Endodermal cell (in vitro differentiated cells): ENCODE results near the gene OR8H1. TPM values are rescaled to one million over a fixed set of nuclear protein-coding genes. Genes with fewer than 3 reads are reported as not detected.

Source experiments
- DNase-seq: peaks from one replicate; pipeline ENCODE4 v3.0.0-alpha.2; 2017
- H3K27ac ChIP-seq: 2 replicates; pipeline ENCODE4 v1.5.1; 2013; ENCODE audit warnings: mild to moderate bottlenecking, low read depth, low read length, moderate library complexity
- H3K27me3 ChIP-seq: 2 replicates; pipeline ENCODE4 v1.6.1; 2013; ENCODE audit warnings: mild to moderate bottlenecking, low read length, moderate library complexity; ENCODE audit not compliant: insufficient read depth, control insufficient read depth, poor library complexity, severe bottlenecking
- H3K36me3 ChIP-seq: 2 replicates; pipeline ENCODE4 v1.7.0; 2013; ENCODE audit warnings: mild to moderate bottlenecking, low read length, moderate library complexity; ENCODE audit not compliant: control insufficient read depth, insufficient read depth
- H3K4me1 ChIP-seq: one replicate; pipeline ENCODE4 v1.7.0; 2013; ENCODE audit warnings: low read length; ENCODE audit not compliant: control insufficient read depth, insufficient read depth
- H3K4me3 ChIP-seq: 2 replicates; pipeline ENCODE4 v1.5.1; 2013; ENCODE audit warnings: mild to moderate bottlenecking, low read length, moderate library complexity
- H3K9ac ChIP-seq: 2 replicates; pipeline ENCODE4 v1.6.1; 2013; ENCODE audit warnings: mild to moderate bottlenecking, low read length, moderate library complexity; ENCODE audit not compliant: poor library complexity, severe bottlenecking; ENCODE audit errors: extremely low read depth
- H3K9me3 ChIP-seq: 2 replicates; pipeline ENCODE4 v1.6.1; 2013; ENCODE audit warnings: mild to moderate bottlenecking, low read length, moderate library complexity; ENCODE audit not compliant: control insufficient read depth
- H3K27ac Mint-ChIP-seq: 2 replicates; pipeline ENCODE4 v1.8.0; 2020; ENCODE audit warnings: mixed read lengths
- H3K27me3 Mint-ChIP-seq: 2 replicates; pipeline ENCODE4 v1.8.0; 2021; ENCODE audit warnings: mild to moderate bottlenecking, mixed read lengths; ENCODE audit not compliant: insufficient read depth
- H3K36me3 Mint-ChIP-seq: 2 replicates; pipeline ENCODE4 v1.8.0; 2020; ENCODE audit warnings: low read depth, mixed read lengths
- H3K4me1 Mint-ChIP-seq: 2 replicates; pipeline ENCODE4 v1.8.0; 2020; ENCODE audit warnings: mixed read lengths
- H3K4me3 Mint-ChIP-seq: 2 replicates; pipeline ENCODE4 v1.8.0; 2020; ENCODE audit warnings: mild to moderate bottlenecking, moderate library complexity, mixed read lengths
- H3K9me3 Mint-ChIP-seq: 2 replicates; pipeline ENCODE4 v1.8.0; 2020; ENCODE audit warnings: mild to moderate bottlenecking, mixed read lengths
- total RNA-seq, 2 donors: library from RNA; stranded (reverse); fragmentation: NEBNext Ultra II Directional in 1 of 2; extraction: Animal tissue kit (Norgen Biotek cat#: 25700) in 1 of 2; gene quantifications; 2 replicates in 1 of 2; 3 replicates in 1 of 2; pipeline ENCODE4 v1.2.1, GENCODE V29; 2021
- TF ChIP-seq, protein P1 (sequence below): fragments of 200-600 bp; sonication (generic); conservative IDR thresholded peaks from 2 replicates; pipeline ENCODE4 v1.5.0; 2021; ENCODE audit warnings: antibody characterized with exemption, mild to moderate bottlenecking

The OR8H1 gene
- total RNA-seq, 2 donors from 2014 or later: not detected

DNA sequence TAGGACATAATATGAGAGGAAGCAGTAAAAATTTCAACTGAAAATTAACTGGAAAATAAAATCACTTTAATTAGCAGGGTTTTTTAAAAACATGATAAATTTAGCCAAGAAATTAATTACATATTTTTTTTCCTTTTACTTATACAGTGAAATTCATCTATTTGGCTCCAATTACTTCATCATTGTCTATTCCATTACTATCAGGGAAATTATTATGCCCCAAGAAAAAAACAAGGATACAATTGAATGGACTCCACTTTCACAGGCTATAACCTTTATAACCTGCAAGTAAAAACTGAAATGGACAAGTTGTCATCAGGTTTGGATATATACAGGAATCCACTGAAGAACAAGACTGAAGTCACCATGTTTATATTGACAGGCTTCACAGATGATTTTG, 40.1 kb downstream of the OR8H1 start, which contains the start of gene OR5T3:
TSS of gene OR5T3 (plus strand) at position 301 of the 400 bp plus-strand sequence. CDS start at position 301, 0 bp downstream.
- Mint-ChIP-seq H3K36me3 (no peaks in the 10 kb centered on the region), H3K9me3 (peaks cover 4% of the 10 kb centered on the region), H3K27me3 (no peaks in the 10 kb centered on the region), H3K4me1 (peaks cover 20% of the 10 kb centered on the region), H3K4me3 (no peak within 1 kb of the TSS), H3K27ac (no peak within 1 kb of the TSS)
- TF ChIP-seq, protein P1, sequence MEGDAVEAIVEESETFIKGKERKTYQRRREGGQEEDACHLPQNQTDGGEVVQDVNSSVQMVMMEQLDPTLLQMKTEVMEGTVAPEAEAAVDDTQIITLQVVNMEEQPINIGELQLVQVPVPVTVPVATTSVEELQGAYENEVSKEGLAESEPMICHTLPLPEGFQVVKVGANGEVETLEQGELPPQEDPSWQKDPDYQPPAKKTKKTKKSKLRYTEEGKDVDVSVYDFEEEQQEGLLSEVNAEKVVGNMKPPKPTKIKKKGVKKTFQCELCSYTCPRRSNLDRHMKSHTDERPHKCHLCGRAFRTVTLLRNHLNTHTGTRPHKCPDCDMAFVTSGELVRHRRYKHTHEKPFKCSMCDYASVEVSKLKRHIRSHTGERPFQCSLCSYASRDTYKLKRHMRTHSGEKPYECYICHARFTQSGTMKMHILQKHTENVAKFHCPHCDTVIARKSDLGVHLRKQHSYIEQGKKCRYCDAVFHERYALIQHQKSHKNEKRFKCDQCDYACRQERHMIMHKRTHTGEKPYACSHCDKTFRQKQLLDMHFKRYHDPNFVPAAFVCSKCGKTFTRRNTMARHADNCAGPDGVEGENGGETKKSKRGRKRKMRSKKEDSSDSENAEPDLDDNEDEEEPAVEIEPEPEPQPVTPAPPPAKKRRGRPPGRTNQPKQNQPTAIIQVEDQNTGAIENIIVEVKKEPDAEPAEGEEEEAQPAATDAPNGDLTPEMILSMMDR: no peak
- H3K4me3 ChIP-seq: no peak within 1 kb of the TSS
- no peaks in the 10 kb centered on the region for H3K36me3 ChIP-seq
- no peak for DNase-seq
- peaks cover 7% of the 10 kb centered on the region for H3K9me3 ChIP-seq
- no peaks in the 10 kb centered on the region for H3K27me3 ChIP-seq
- no peak within 1 kb of the TSS for H3K9ac ChIP-seq
- no peak within 1 kb of the TSS for H3K27ac ChIP-seq
- peaks cover 3% of the 10 kb centered on the region for H3K4me1 ChIP-seq

Other genes starting within 250 kb of the OR8H1 start
- gene OR8I2, start 198.9 kb downstream of the OR8H1 start, total RNA-seq: not detected
- gene OR8H2, start 188.6 kb downstream of the OR8H1 start, total RNA-seq: not detected
- not detected for gene OR8H3, start 169.9 kb downstream of the OR8H1 start, total RNA-seq
- gene OR8J3, start 152.1 kb downstream of the OR8H1 start, total RNA-seq: not detected
- gene OR8K5, start 131.9 kb downstream of the OR8H1 start, total RNA-seq: not detected
- not detected for gene OR5J2, start 115.6 kb downstream of the OR8H1 start, total RNA-seq
- not detected for gene OR5T2, start 58.0 kb downstream of the OR8H1 start, total RNA-seq
- gene OR5T3, start 40.0 kb downstream of the OR8H1 start, total RNA-seq: not detected
- gene OR5T1, start 18.1 kb downstream of the OR8H1 start, total RNA-seq: not detected
- not detected for gene OR8K3, start 22.9 kb upstream of the OR8H1 start, total RNA-seq
- gene OR8K1, start 53.8 kb upstream of the OR8H1 start, total RNA-seq: not detected
- gene OR8J1, start 62.0 kb upstream of the OR8H1 start, total RNA-seq: not detected
- gene OR8U1, start 83.4 kb upstream of the OR8H1 start, total RNA-seq: not detected
- gene OR5AL1, start 120.4 kb upstream of the OR8H1 start, total RNA-seq: not detected
- not detected for gene OR5M3, start 181.1 kb upstream of the OR8H1 start, total RNA-seq
- not detected for gene OR5M8, start 199.1 kb upstream of the OR8H1 start, total RNA-seq